Neural cell (in vitro differentiated cells): Measurements from ENCODE around the gene TRAF3. TPM values are rescaled to one million over a fixed set of nuclear protein-coding genes. Genes with fewer than 3 reads are reported as not detected.
"Not testable (repeated sequence)": the region's sequence is repeated elsewhere in the genome, so short reads cannot be mapped to it uniquely, and the experiment has no call there.

ENCODE experiments used
- H2AFZ ChIP-seq: fragments of 200-600, 300-800 bp; sonication (generic), shearing (Covaris generic); 2 replicates; pipeline ENCODE4 v1.6.0; 2014; ENCODE audit warnings: low read depth, mild to moderate bottlenecking, antibody characterized with exemption, low read length, moderate library complexity
- H3F3A ChIP-seq: fragments of 200-600 bp; shearing (Covaris generic); 2 replicates; pipeline ENCODE4 v1.6.1; 2016; ENCODE audit warnings: mild to moderate bottlenecking, moderate library complexity, mixed read lengths, antibody characterized with exemption, low read length; ENCODE audit not compliant: insufficient read depth, poor library complexity, severe bottlenecking
- H3K27ac ChIP-seq: fragments of 200-600, 300-800 bp; sonication (generic), shearing (Covaris generic); 2 replicates; pipeline ENCODE4 v1.5.1; 2014; ENCODE audit warnings: mild to moderate bottlenecking, low read length, moderate library complexity
- H3K27me3 ChIP-seq: fragments of 300-800, 200-600 bp; sonication (generic), shearing (Covaris generic); 2 replicates; pipeline ENCODE4 v1.6.0; 2014; ENCODE audit warnings: mild to moderate bottlenecking, low read depth, low read length, moderate library complexity; ENCODE audit not compliant: insufficient read depth
- H3K36me3 ChIP-seq: fragments of 300-800, 200-600 bp; sonication (generic), shearing (Covaris generic); 2 replicates; pipeline ENCODE4 v1.5.1; 2014; ENCODE audit warnings: mild to moderate bottlenecking, antibody characterized with exemption, low read length, moderate library complexity; ENCODE audit not compliant: insufficient read depth
- H3K4me2 ChIP-seq: fragments of 300-800, 200-600 bp; sonication (generic), shearing (Covaris generic); 2 replicates; pipeline ENCODE4 v1.6.0; 2014; ENCODE audit warnings: mild to moderate bottlenecking, low read length
- H3K4me3 ChIP-seq: fragments of 300-800, 200-600 bp; sonication (generic), shearing (Covaris generic); 2 replicates; pipeline ENCODE4 v1.5.1; 2014; ENCODE audit warnings: mild to moderate bottlenecking, low read length, moderate library complexity
- H3K79me2 ChIP-seq: fragments of 200-600 bp; shearing (Covaris generic); replicated peaks from 2 replicates; pipeline ENCODE4 v1.6.0; 2014; ENCODE audit warnings: mild to moderate bottlenecking, low read length, moderate library complexity; ENCODE audit not compliant: insufficient read depth
- H3K9ac ChIP-seq: fragments of 300-800, 200-600 bp; sonication (generic), shearing (Covaris generic); 2 replicates; pipeline ENCODE4 v1.6.1; 2016; ENCODE audit warnings: mild to moderate bottlenecking, low read length, mixed read lengths
- H3K9me2 ChIP-seq: fragments of 200-600 bp; shearing (Covaris generic); 2 replicates; pipeline ENCODE4 v1.6.1; 2016; ENCODE audit warnings: mild to moderate bottlenecking, low read length, mixed read lengths; ENCODE audit not compliant: insufficient read depth
- H3K9me3 ChIP-seq: fragments of 200-600, 300-800 bp; sonication (generic), shearing (Covaris generic); 2 replicates; pipeline ENCODE4 v1.6.1; 2016; ENCODE audit warnings: mild to moderate bottlenecking, mixed run types, low read length, moderate library complexity, mixed read lengths
- H4K20me1 ChIP-seq: fragments of 200-600 bp; shearing (Covaris generic); 2 replicates; pipeline ENCODE4 v1.6.1; 2016; ENCODE audit warnings: mild to moderate bottlenecking, mixed run types; ENCODE audit not compliant: insufficient read depth
- CTCF ChIP-seq: fragments of 450-650 bp; IDR thresholded peaks from 2 replicates; pipeline ENCODE4 v1.5.1; 2014; ENCODE audit warnings: antibody characterized with exemption, mild to moderate bottlenecking, moderate library complexity; ENCODE audit not compliant: poor library complexity, severe bottlenecking
- EP300 ChIP-seq: fragments of 450-650 bp; conservative IDR thresholded peaks from 2 replicates; pipeline ENCODE4 v1.6.1; 2014; ENCODE audit warnings: antibody characterized with exemption, mild to moderate bottlenecking, moderate library complexity; ENCODE audit not compliant: poor library complexity, severe bottlenecking
- EZH2 ChIP-seq: fragments of 200-600, 300-800 bp; shearing (Covaris generic), sonication (generic); IDR thresholded peaks from 2 replicates; pipeline ENCODE4 v1.6.1; 2014; ENCODE audit warnings: antibody characterized with exemption, low read length, borderline replicate concordance, mild to moderate bottlenecking; ENCODE audit not compliant: insufficient read depth, poor library complexity, severe bottlenecking
- MXI1 ChIP-seq: fragments of 450-650 bp; conservative IDR thresholded peaks from 2 replicates; pipeline ENCODE4 v1.6.1; 2014; ENCODE audit warnings: antibody characterized with exemption, mild to moderate bottlenecking; ENCODE audit not compliant: poor library complexity, severe bottlenecking
- POLR2AphosphoS5 ChIP-seq: IDR thresholded peaks from 2 replicates; pipeline ENCODE4 v1.6.1; 2012
- RAD21 ChIP-seq: fragments of 450-650 bp; conservative IDR thresholded peaks from 2 replicates; pipeline ENCODE4 v1.6.1; 2014; ENCODE audit warnings: antibody characterized with exemption, mild to moderate bottlenecking, moderate library complexity
- REST ChIP-seq: IDR thresholded peaks from 2 replicates; pipeline ENCODE4 v1.6.1; 2012; ENCODE audit warnings: borderline replicate concordance
- SMC3 ChIP-seq: fragments of 450-650 bp; conservative IDR thresholded peaks from 2 replicates; pipeline ENCODE4 v1.6.1; 2014; ENCODE audit warnings: antibody characterized with exemption, mild to moderate bottlenecking, moderate library complexity; ENCODE audit not compliant: poor library complexity
- TAF1 ChIP-seq: IDR thresholded peaks from 2 replicates; pipeline ENCODE4 v1.6.1; 2012; ENCODE audit warnings: low read depth
- polyA plus RNA-seq: library from polyadenylated mRNA; depleted of rRNA; stranded (reverse); fragments of >200 nt; gene quantifications from 2 replicates; pipeline ENCODE4 v1.2.3, GENCODE V29; 2014

The TRAF3 gene
- polyA plus RNA-seq, 1 donor from 2014 or later, result 13.3 TPM

GRCh38 chr14:102822311-102822863, 45.1 kb downstream of the TRAF3 start:
- Histone ChIP-seq H3K79me2 (no peaks in the 10 kb centered on the region), H4K20me1 (no peaks in the 10 kb centered on the region), H2AFZ (no peak overlapping the region)

GRCh38 chr14:102822887-102823286, 45.6 kb downstream of the TRAF3 start:
- not testable (repeated sequence) for H3K9me2 ChIP-seq, H3K4me2 ChIP-seq, H3F3A ChIP-seq, H4K20me1 ChIP-seq, H3K27ac ChIP-seq, H3K4me3 ChIP-seq, H2AFZ ChIP-seq, H3K27me3 ChIP-seq, H3K36me3 ChIP-seq, H3K9ac ChIP-seq, H3K9me3 ChIP-seq, H3K79me2 ChIP-seq

More at GRCh38 chr14:102822311-102822863, 45.1 kb downstream of the TRAF3 start:
- Histone ChIP-seq H3K9me3 (no peaks in the 10 kb centered on the region), H3K27me3 (no peaks in the 10 kb centered on the region), H3K9ac (no peak overlapping the region), H3K27ac (no peak overlapping the region), H3K4me2 (no peak overlapping the region), H3K4me3 (no peak overlapping the region), H3K9me2 (no peaks in the 10 kb centered on the region), H3K36me3 (no peaks in the 10 kb centered on the region), H3F3A (no peaks in the 10 kb centered on the region)
- no peak for TF ChIP-seq REST

- H3K27me3 ChIP-seq, result no peaks in the 10 kb centered on the region
- H3K27ac ChIP-seq, result no peak overlapping the region
- H3K79me2 ChIP-seq, result no peaks in the 10 kb centered on the region
- no peak for TF ChIP-seq POLR2AphosphoS5
- no peak for TF ChIP-seq EP300
- TF ChIP-seq MXI1, result no peak
- TF ChIP-seq CTCF, result no peak
- no peak for TF ChIP-seq EZH2
- TF ChIP-seq REST, result no peak
- TF ChIP-seq SMC3, result no peak
- TF ChIP-seq RAD21, result no peak
- TF ChIP-seq TAF1, result no peak
- H3F3A ChIP-seq, result no peaks in the 10 kb centered on the region
- H3K9me2 ChIP-seq, result no peaks in the 10 kb centered on the region
- no peak overlapping the region for H3K4me3 ChIP-seq
- H3K36me3 ChIP-seq, result no peaks in the 10 kb centered on the region
- no peaks in the 10 kb centered on the region for H3K9me3 ChIP-seq
- H2AFZ ChIP-seq, result no peak overlapping the region
- H4K20me1 ChIP-seq, result no peaks in the 10 kb centered on the region
- no peak overlapping the region for H3K9ac ChIP-seq
- H3K4me2 ChIP-seq, result no peak overlapping the region
These were observed 46.3 kb downstream of the TRAF3 start for GRCh38 chr14:102823546-102823945.
